Panc1 (cell line): ENCODE results near the gene NOX4. TPM values are rescaled to one million over a fixed set of nuclear protein-coding genes. Genes with fewer than 3 reads are reported as not detected.

Source experiments
- ATAC-seq: fragments of 200-7000 bp; cut with Tn5 transposase; 2 replicates; pipeline ENCODE4 v1.9.1; 2020; ENCODE audit warnings: mild to moderate bottlenecking, moderate library complexity
- BruUV-seq: library from RNA; stranded (reverse); fragments of 400-500 nt; replicated peaks from 2 replicates; lab custom pipeline; 2021; lab: Mats Ljungman, UMichigan
- CTCF ChIA-PET: fragments of 300-600 bp; sonication (Branson Sonifier 250); formaldehyde crosslinking; loops from one replicate; lab custom pipeline; 2022; ENCODE audit warnings: antibody characterized with exemption; lab: Charles Lee
- POLR2A ChIA-PET: fragments of 300-600 bp; sonication (Branson Sonifier 250); formaldehyde crosslinking; loops from one replicate; lab custom pipeline; 2022; ENCODE audit warnings: antibody characterized with exemption; lab: Charles Lee
- DNase-seq: peaks from one replicate; pipeline ENCODE4 v3.0.0-alpha.2; 2010; ENCODE audit warnings: low read depth, low spot score
- H3K27ac ChIP-seq: 2 replicates; pipeline ENCODE4 v1.5.1; 2011; ENCODE audit warnings: mild to moderate bottlenecking, low read length, inconsistent platforms
- H3K27me3 ChIP-seq: fragments of 200-500 bp; sonication (Bioruptor generic); 2 replicates; pipeline ENCODE4 v1.6.0; 2014; ENCODE audit warnings: low read length, inconsistent platforms; ENCODE audit not compliant: control insufficient read depth, insufficient read depth
- H3K36me3 ChIP-seq: fragments of 200-500 bp; sonication (Bioruptor generic); 2 replicates; pipeline ENCODE4 v1.5.1; 2014; ENCODE audit warnings: inconsistent platforms, mild to moderate bottlenecking, low read length, moderate library complexity; ENCODE audit not compliant: control insufficient read depth, insufficient read depth
- H3K4me1 ChIP-seq: 2 replicates; pipeline ENCODE4 v1.5.1; 2011; ENCODE audit warnings: inconsistent platforms, mild to moderate bottlenecking, low read length, moderate library complexity; ENCODE audit not compliant: control insufficient read depth, insufficient read depth
- H3K4me3 ChIP-seq, 2 experiments: 2 replicates each; pipeline ENCODE4 v1.5.1; 2011 to 2012; ENCODE audit warnings: low read depth in 2 of 2, low read length in 2 of 2, mild to moderate bottlenecking in 2 of 2, inconsistent platforms in 1 of 2, moderate library complexity in 1 of 2
- H3K9me3 ChIP-seq: fragments of 200-500 bp; sonication (Bioruptor generic); 2 replicates; pipeline ENCODE4 v1.5.1; 2014; ENCODE audit warnings: low read depth, mild to moderate bottlenecking, inconsistent platforms, low read length, moderate library complexity; ENCODE audit not compliant: control insufficient read depth, insufficient read depth
- POLR2AphosphoS5 ChIP-seq: IDR thresholded peaks from 2 replicates; pipeline ENCODE4 v1.6.1; 2012; ENCODE audit warnings: mild to moderate bottlenecking, low read depth, low read length, moderate library complexity
- SIN3A ChIP-seq: IDR thresholded peaks from 2 replicates; pipeline ENCODE4 v1.6.1; 2012; ENCODE audit warnings: low read depth, mild to moderate bottlenecking, low read length, moderate library complexity, borderline replicate concordance; ENCODE audit not compliant: insufficient read depth
- TCF7L2 ChIP-seq: IDR thresholded peaks from 2 replicates; pipeline ENCODE4 v1.6.1; 2011; ENCODE audit warnings: mild to moderate bottlenecking, low read depth, low read length, inconsistent platforms
- in situ Hi-C: cut with HindIII; loops from 2 replicates; pipeline ENCODE4 v1.10.0; 2016; ENCODE audit warnings: low sequenced_read_pairs, low pct_unique_long_range_greater_than_20kb
- intact Hi-C: fragments of 100-400 bp; cut with micrococcal nuclease; formaldehyde crosslinking; loops from one replicate; pipeline ENCODE4 v1.10.0; 2022; ENCODE audit not compliant: unreplicated experiment
- total RNA-seq: library from RNA; stranded (reverse); gene quantifications from one replicate; pipeline ENCODE4 v1.2.1, GENCODE V29; 2021; ENCODE audit not compliant: unreplicated experiment
- TF ChIP-seq, protein P1 (sequence below), 2 experiments: IDR thresholded peaks; 2 replicates each; pipeline ENCODE4 v1.6.1; 2011 to 2012; ENCODE audit warnings: low read depth in 2 of 2, control low read depth in 1 of 2, low read length in 1 of 2, mild to moderate bottlenecking in 1 of 2, moderate library complexity in 1 of 2; ENCODE audit not compliant: insufficient read depth in 1 of 2
- TF ChIP-seq, protein P2 (sequence below): fragments of 450-650 bp; IDR thresholded peaks from 2 replicates; pipeline ENCODE4 v1.5.1; 2017; ENCODE audit warnings: mild to moderate bottlenecking

NOX4 gene
- total RNA-seq, 1 experiment from 2014 or later: not detected

DNA sequence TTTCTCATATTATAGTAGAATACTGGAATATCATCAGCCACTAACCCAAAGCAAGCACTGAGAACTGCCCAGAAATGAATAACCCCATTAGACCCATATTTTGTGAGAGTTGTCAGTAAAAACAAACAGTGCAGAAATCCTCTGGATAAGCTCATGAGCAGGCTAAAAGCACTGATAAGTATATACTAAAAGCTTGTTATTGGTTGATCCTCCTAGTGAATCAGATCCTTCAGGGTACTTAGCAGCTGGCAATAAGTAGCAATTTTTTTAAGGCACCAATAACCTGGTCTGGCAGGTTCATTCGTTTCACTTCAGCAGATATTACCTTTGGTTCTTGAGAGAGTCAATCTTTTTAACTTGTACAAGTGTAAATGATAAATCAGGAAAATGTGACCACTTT is 1.2 kb downstream of the NOX4 start:
- no peak overlapping the region for H3K4me3 ChIP-seq
- CTCF ChIA-PET: no interaction called here
- in situ Hi-C loops: no loop called here
- POLR2A ChIA-PET: no interaction called here
- intact Hi-C loops: no loop called here
- BruUV-seq: no TSS peak
- no peaks in the 10 kb centered on the region for H3K27me3 ChIP-seq
- no peaks in the 10 kb centered on the region for H3K36me3 ChIP-seq
- no peaks in the 10 kb centered on the region for H3K9me3 ChIP-seq
- ATAC-seq (no peak), DNase-seq (no peak)
- H3K4me1 ChIP-seq: no peaks in the 10 kb centered on the region
- TF ChIP-seq, protein P1, sequence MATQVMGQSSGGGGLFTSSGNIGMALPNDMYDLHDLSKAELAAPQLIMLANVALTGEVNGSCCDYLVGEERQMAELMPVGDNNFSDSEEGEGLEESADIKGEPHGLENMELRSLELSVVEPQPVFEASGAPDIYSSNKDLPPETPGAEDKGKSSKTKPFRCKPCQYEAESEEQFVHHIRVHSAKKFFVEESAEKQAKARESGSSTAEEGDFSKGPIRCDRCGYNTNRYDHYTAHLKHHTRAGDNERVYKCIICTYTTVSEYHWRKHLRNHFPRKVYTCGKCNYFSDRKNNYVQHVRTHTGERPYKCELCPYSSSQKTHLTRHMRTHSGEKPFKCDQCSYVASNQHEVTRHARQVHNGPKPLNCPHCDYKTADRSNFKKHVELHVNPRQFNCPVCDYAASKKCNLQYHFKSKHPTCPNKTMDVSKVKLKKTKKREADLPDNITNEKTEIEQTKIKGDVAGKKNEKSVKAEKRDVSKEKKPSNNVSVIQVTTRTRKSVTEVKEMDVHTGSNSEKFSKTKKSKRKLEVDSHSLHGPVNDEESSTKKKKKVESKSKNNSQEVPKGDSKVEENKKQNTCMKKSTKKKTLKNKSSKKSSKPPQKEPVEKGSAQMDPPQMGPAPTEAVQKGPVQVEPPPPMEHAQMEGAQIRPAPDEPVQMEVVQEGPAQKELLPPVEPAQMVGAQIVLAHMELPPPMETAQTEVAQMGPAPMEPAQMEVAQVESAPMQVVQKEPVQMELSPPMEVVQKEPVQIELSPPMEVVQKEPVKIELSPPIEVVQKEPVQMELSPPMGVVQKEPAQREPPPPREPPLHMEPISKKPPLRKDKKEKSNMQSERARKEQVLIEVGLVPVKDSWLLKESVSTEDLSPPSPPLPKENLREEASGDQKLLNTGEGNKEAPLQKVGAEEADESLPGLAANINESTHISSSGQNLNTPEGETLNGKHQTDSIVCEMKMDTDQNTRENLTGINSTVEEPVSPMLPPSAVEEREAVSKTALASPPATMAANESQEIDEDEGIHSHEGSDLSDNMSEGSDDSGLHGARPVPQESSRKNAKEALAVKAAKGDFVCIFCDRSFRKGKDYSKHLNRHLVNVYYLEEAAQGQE (IDR thresholded peaks at IDR 0.05; ENCODE audit: insufficient read depth in 1 of 2, low read depth in 2 of 2, low read length in 1 of 2): no peak
- no peak for TF ChIP-seq TCF7L2
- no peak overlapping the region for H3K27ac ChIP-seq

DNA sequence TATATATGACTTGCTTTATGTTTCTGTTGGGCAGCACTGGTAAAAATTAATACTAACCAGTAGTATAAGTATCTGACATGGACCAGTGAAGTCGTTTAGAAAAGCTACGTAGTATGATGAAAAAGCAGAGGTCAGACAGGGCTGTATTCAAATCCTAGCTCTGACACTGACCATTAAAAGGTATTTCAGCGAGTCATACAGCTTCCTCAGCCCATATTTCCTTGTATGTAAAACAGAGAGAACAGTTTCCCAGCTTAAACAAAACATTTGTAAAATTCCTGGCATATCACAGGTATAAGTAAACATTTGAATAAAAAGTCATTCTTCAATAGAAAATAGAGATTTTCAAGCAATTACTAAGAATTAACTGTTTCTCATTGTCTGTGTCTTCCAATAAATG is 4.2 kb downstream of the NOX4 start:
- DNase-seq: no peak
- no peaks in the 10 kb centered on the region for H3K27me3 ChIP-seq
- TF ChIP-seq TCF7L2: no peak
- TF ChIP-seq, protein P1 (IDR thresholded peaks at IDR 0.05; ENCODE audit: insufficient read depth in 1 of 2, low read depth in 2 of 2, low read length in 1 of 2): no peak
- TF ChIP-seq, protein P2, sequence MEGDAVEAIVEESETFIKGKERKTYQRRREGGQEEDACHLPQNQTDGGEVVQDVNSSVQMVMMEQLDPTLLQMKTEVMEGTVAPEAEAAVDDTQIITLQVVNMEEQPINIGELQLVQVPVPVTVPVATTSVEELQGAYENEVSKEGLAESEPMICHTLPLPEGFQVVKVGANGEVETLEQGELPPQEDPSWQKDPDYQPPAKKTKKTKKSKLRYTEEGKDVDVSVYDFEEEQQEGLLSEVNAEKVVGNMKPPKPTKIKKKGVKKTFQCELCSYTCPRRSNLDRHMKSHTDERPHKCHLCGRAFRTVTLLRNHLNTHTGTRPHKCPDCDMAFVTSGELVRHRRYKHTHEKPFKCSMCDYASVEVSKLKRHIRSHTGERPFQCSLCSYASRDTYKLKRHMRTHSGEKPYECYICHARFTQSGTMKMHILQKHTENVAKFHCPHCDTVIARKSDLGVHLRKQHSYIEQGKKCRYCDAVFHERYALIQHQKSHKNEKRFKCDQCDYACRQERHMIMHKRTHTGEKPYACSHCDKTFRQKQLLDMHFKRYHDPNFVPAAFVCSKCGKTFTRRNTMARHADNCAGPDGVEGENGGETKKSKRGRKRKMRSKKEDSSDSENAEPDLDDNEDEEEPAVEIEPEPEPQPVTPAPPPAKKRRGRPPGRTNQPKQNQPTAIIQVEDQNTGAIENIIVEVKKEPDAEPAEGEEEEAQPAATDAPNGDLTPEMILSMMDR: no peak
- no peak for TF ChIP-seq POLR2AphosphoS5
- TF ChIP-seq SIN3A: no peak
- no peaks in the 10 kb centered on the region for H3K36me3 ChIP-seq
- BruUV-seq: no TSS peak
- no peaks in the 10 kb centered on the region for H3K9me3 ChIP-seq
- no peak overlapping the region for H3K27ac ChIP-seq
- ChIA-PET POLR2A (no interaction called here), CTCF (no interaction called here)
- H3K4me1 ChIP-seq: no peaks in the 10 kb centered on the region
- ATAC-seq: no peak
- H3K4me3 ChIP-seq: no peak overlapping the region
- in situ Hi-C loops (no loop called here), intact Hi-C loops (no loop called here)
